Spleen (tissue), 11 donors: ENCODE data around the gene NFIX. TPM values are rescaled to one million over a fixed set of nuclear protein-coding genes. Genes with fewer than 3 reads are reported as not detected.
A peak's percentile ranks its signal among the peaks of the same experiment; 100 is the strongest.

ENCODE experiments used
- DNase-seq: peaks from one replicate; pipeline ENCODE4 v3.0.0-alpha.2; 2020
- H3K27ac ChIP-seq, 8 donors: fragments of 200-600 bp; sonication (generic) in 7 of 8; 1 replicate in 4 of 8; 2 replicates in 4 of 8; pipeline versions ENCODE4 v1.5.0 to v1.8.0; 2016 to 2021; ENCODE audit warnings: inconsistent platforms in 4 of 8, mild to moderate bottlenecking in 4 of 8, moderate library complexity in 1 of 8
- H3K27me3 ChIP-seq, 7 donors: fragments of 200-600 bp; sonication (generic) in 6 of 7; replicated peaks in 1 of 7; 1 replicate in 4 of 7; 2 replicates in 3 of 7; pipeline versions ENCODE4 v1.5.0 to v1.8.0; 2016 to 2021; ENCODE audit warnings: inconsistent platforms in 3 of 7, mild to moderate bottlenecking in 1 of 7
- H3K36me3 ChIP-seq, 6 donors: fragments of 200-600 bp; sonication (generic) in 5 of 6; 1 replicate in 4 of 6; 2 replicates in 2 of 6; pipeline versions ENCODE4 v1.5.0 to v1.8.0; 2016 to 2021; ENCODE audit warnings: inconsistent platforms in 2 of 6
- H3K4me1 ChIP-seq, 6 donors: fragments of 200-600 bp; sonication (generic) in 5 of 6; 1 replicate in 3 of 6; 2 replicates in 3 of 6; pipeline versions ENCODE4 v1.5.0 to v1.8.0; 2016 to 2021; ENCODE audit warnings: inconsistent platforms in 3 of 6
- H3K4me3 ChIP-seq, 8 donors: fragments of 200-600 bp; sonication (generic) in 7 of 8; 1 replicate in 4 of 8; 2 replicates in 4 of 8; pipeline versions ENCODE4 v1.5.0 to v1.8.0; 2016 to 2021; ENCODE audit warnings: inconsistent platforms in 4 of 8, mild to moderate bottlenecking in 4 of 8, moderate library complexity in 2 of 8
- H3K9me3 ChIP-seq, 8 donors: fragments of 200-600 bp; sonication (generic) in 7 of 8; 1 replicate in 4 of 8; 2 replicates in 4 of 8; pipeline versions ENCODE4 v1.5.0 to v1.8.0; 2016 to 2021; ENCODE audit warnings: inconsistent platforms in 4 of 8
- CTCF ChIP-seq, 11 experiments: fragments of 200-600 bp in 7 of 11; fragments of 450-650 bp in 4 of 11; sonication (generic) in 4 of 11; IDR thresholded peaks in 8 of 11; conservative IDR thresholded peaks in 3 of 11; 1 replicate in 7 of 11; 2 replicates in 4 of 11; pipeline versions ENCODE4 v1.4.0 to v1.8.0; 2016 to 2021; ENCODE audit warnings: antibody characterized with exemption in 11 of 11, inconsistent platforms in 4 of 11, mild to moderate bottlenecking in 1 of 11
- POLR2A ChIP-seq, 3 donors: fragments of 450-650 bp; IDR thresholded peaks; one replicate each; pipeline ENCODE4 v1.5.1; 2017; ENCODE audit warnings: antibody characterized with exemption in 3 of 3, mild to moderate bottlenecking in 1 of 3
- POLR2AphosphoS5 ChIP-seq, 3 donors: sonication (generic); formaldehyde crosslinking; IDR thresholded peaks; one replicate each; pipeline ENCODE4 v1.5.1; 2017; ENCODE audit warnings: antibody characterized with exemption in 3 of 3
- WGBS, 5 donors: extraction: QIAGEN DNeasy Blood & Tissue Kit in 3 of 5; methylation state at CpG; one replicate each; pipeline versions ENCODE4 v1.1.5 to v1.1.7; 2013 to 2018; 5-methylcytosine and 5-hydroxymethylcytosine counted together
- intact Hi-C: fragments of 100-400 bp; cut with DNase I; formaldehyde crosslinking; loops from one replicate; pipeline ENCODE4 v1.15.0; 2023; ENCODE audit warnings: low total_unique reads
- polyA plus RNA-seq, 3 donors: library from polyadenylated mRNA; stranded (reverse); fragments of 200-250 nt; gene quantifications; one replicate each; pipeline ENCODE4 v1.2.1, GENCODE V29; 2013
- total RNA-seq, 7 donors: library from RNA; depleted of rRNA in 3 of 7; stranded (reverse); fragments of >200 nt in 3 of 7; fragmentation: NEBNext Ultra II Directional in 4 of 7; extraction: Animal tissue kit (Norgen Biotek cat#: 25700) in 4 of 7; gene quantifications; one replicate each; pipeline versions ENCODE4 v1.1.0 to v1.2.1, GENCODE V29; 2016 to 2021
- donor health status: healthy with polysubstance abuse.
- donor health status: DM: no; HTN: no; CAD: no; lungs with moderate emphysema.
- donor health status: DM: no; HTN: no; CAD: no.
- donor health status: Bipolar disorder and iron deficiency.
- donor health status: healthy.
- donor health status: DM: no; HTN: no; CAD: no.
- donor health status: DM: yes; HTN: yes; CAD: no.

The NFIX gene
- total and polyA plus RNA-seq, 10 donors, result 1.1 to 41.4 (median 17.5) TPM

DNA sequence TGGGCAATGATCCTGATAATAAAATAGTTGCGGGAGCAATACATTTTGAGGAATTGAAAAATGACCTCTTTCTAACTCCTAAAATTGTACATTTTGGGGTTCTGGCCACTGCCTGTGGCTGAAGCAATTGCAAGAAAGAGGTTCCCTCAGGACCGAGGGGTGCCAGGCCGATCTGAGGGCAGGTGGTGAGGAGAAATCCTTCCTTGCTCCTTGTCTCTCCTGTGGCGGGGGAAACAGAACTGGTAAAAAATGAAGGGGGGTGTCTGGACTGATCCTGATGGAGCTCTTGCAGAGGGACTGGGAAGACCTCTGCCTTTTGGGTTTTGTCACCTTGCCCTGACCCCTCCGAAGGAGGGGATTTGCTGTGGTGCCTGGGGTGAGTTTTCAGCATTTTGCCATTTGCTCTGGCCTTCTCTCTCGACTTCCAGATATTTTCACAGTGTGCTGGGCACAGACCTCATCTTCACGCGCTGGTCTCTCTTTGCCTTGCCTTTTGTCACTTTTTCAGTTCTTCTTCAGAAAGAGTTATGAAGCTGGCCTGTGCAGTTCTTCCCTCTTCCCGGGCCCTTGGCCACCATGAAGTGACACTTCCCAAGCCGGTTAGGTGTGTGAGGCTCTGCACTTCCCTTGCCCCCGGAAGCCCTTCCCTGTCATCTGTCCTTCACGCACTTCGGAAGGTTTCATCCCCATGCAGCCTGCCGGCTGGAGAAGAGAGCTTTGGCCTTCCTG is 22.2 kb downstream of the NFIX start:
- no peak for DNase-seq
- Histone ChIP-seq H3K36me3 (no peaks in the 10 kb centered on the region), H3K4me3 (no peak overlapping the region), H3K4me1 (peaks cover 25 to 93% (median 68%) of the 10 kb centered on the region in 6 donors), H3K9me3 (no peaks in the 10 kb centered on the region), H3K27ac (peak overlapping the region in 7 of 8 donors; percentile 64 to 91 (median 68)), H3K27me3 (peaks cover 0 to 50% (median 22%) of the 10 kb centered on the region in 7 donors)
- TF ChIP-seq POLR2AphosphoS5 (IDR thresholded peaks at IDR 0.05) (no peak), CTCF (IDR thresholded peaks at IDR 0.05 in 8 of 11, conservative IDR thresholded peaks at IDR 0.05 in 3 of 11) (no peak), POLR2A (IDR thresholded peaks at IDR 0.05) (no peak)
- intact Hi-C loops, result no loop called here
- WGBS, 5 donors, result 62 to 82% (median 79%) methylated on average over 14 of the region's 14 CpGs

DNA sequence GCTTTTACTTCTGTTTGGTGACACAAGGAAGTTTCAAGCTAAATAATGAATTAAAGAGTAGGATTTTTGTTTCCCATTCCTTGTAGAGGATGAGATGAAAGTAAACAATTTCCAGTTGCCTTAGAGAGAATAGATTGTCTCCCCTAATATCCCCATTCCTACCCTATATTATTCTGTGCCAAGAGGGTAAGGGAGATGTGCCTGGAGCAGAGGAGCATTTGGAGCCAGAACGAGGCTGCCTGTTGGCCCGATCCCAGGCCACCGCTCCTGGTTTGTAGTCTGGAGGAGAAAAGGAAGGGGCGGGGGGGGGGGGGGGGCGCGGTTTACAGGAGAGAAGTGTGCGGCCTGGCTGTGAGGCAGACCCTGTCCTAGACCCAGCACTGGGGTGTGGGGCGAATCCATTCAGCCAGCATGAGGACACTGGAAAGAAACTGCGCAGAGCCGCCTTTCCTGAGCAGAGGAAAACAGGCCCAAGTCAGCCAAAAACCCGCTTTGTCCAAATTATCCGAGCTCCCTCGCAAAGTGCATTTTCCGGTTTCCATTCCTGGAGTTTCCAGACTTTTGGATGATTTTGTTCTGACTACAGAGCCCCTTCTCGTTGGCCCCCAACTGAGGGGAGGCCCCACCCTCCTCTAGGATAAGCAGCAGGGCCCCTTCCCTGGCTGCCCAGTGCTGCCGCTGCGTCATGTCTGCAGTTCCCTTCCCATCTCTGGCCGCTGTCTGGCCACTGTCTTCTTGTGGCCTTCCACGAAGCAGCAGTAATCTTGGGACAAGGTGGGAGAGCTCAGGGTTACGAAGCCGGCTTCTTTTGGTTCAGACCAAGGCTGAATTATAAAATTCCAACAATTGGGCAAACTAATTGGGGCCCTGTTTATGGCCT is 23.0 kb downstream of the NFIX start:
- DNase-seq, result no peak
- intact Hi-C loops, result no loop called here
- peaks cover 0 to 50% (median 14%) of the 10 kb centered on the region in 7 donors for H3K27me3 ChIP-seq
- peak overlapping the region; percentile 42 to 91 (median 67) for H3K27ac ChIP-seq
- H3K36me3 ChIP-seq, result no peaks in the 10 kb centered on the region
- no peak for TF ChIP-seq POLR2A (IDR thresholded peaks at IDR 0.05)
- no peak for TF ChIP-seq POLR2AphosphoS5 (IDR thresholded peaks at IDR 0.05)
- no peak for TF ChIP-seq CTCF (IDR thresholded peaks at IDR 0.05 in 8 of 11, conservative IDR thresholded peaks at IDR 0.05 in 3 of 11)
- H3K9me3 ChIP-seq, result no peaks in the 10 kb centered on the region
- H3K4me3 ChIP-seq, result no peak overlapping the region
- WGBS, 5 donors, result 63 to 76% (median 70%) methylated on average over 17 to 20 of the region's 21 CpGs
- H3K4me1 ChIP-seq, result peaks cover 23 to 93% (median 64%) of the 10 kb centered on the region in 6 donors

DNA sequence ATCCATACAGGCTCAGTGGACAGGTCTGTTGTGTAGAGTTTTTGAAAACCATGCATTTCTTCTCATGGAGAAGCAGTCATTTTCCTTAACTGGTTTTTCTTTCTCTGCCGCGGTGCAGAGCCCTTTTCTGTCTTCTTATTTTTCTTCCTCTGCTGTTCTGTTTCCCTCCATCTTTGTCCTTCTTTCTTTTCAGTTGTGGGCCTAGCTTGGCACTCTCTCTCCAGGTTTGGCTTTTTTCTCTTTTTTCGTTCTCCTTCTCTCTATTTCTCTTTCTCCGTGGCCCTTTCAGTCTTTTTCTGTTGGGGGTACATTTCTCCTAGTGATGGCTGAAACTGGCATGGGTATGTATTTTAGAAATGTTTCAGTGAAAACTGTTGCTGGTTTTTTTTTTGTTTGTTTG is 24.1 kb downstream of the NFIX start:
- no peak overlapping the region for H3K4me3 ChIP-seq
- no peaks in the 10 kb centered on the region for H3K9me3 ChIP-seq
- no peak for DNase-seq
- peaks cover 0 to 50% (median 9%) of the 10 kb centered on the region in 7 donors for H3K27me3 ChIP-seq
- TF ChIP-seq POLR2AphosphoS5 (IDR thresholded peaks at IDR 0.05), result no peak
- TF ChIP-seq POLR2A (IDR thresholded peaks at IDR 0.05), result no peak
- TF ChIP-seq CTCF (IDR thresholded peaks at IDR 0.05 in 8 of 11, conservative IDR thresholded peaks at IDR 0.05 in 3 of 11), result no peak
- no peaks in the 10 kb centered on the region for H3K36me3 ChIP-seq
- WGBS, 5 donors, result 82 to 96% (median 93%) methylated on average over 4 of the region's 4 CpGs
- peaks cover 15 to 93% (median 63%) of the 10 kb centered on the region in 6 donors for H3K4me1 ChIP-seq
- H3K27ac ChIP-seq, result peak overlapping the region in 7 of 8 donors; percentile 64 to 91 (median 69)
- intact Hi-C loops, result no loop called here
